Subcutaneous adipose tissue (tissue), 4 donors: ENCODE measurements around the gene GOLT1B. TPM values are rescaled to one million over a fixed set of nuclear protein-coding genes. Genes with fewer than 3 reads are reported as not detected.

ENCODE experiments used
- CTCF ChIP-seq: fragments of 450-650 bp; IDR thresholded peaks from one replicate; pipeline ENCODE4 v1.5.1; 2016; ENCODE audit warnings: low read depth, mild to moderate bottlenecking, control low read depth, antibody characterized with exemption, moderate library complexity
- total RNA-seq, 4 donors: library from RNA; depleted of rRNA; stranded (reverse); fragments of >200 nt; gene quantifications; one replicate each; pipeline ENCODE4 v1.1.0, GENCODE V29; 2016

GOLT1B gene
- total RNA-seq, 4 donors from 2014 or later = 25.5 to 69.3 (median 35.0) TPM

- no peak for TF ChIP-seq CTCF
Measured at GRCh38 chr12:21566223-21566906, 64.8 kb downstream of the GOLT1B start.

DNA sequence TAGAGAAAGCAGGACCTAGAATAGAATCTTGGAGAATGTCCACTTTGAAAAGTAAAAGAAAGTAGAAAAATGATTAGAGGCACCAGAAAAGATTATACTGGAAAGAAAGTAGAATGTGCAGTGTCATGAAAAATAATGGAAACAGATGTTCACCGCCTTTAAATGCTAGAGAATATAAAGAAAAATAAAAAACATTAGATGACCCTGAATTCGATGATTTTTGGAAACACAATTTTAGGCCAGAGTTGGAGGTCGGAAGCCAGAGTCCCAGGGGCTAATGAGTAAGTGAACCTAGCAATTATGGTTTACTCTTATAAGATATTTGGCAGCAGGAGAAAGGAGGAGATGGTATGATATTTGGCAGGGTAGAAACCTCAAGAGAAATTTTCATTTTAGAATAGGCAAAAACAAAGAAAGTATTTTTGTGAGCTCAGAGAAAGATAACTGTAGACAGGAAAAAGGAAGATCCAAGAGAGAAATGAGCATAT is 65.4 kb downstream of the GOLT1B start:
- TF ChIP-seq CTCF = no peak

Other genes starting within 250 kb of the GOLT1B start
- not detected for gene SLCO1A2, start 166.9 kb upstream of the GOLT1B start, total RNA-seq
- gene IAPP, start 128.9 kb upstream of the GOLT1B start, total RNA-seq = not detected
- 10 to 100 TPM; 20.6 to 36.4 (median 26.5) TPM for gene PYROXD1, start 64.1 kb upstream of the GOLT1B start, total RNA-seq
- gene RECQL, start 154 bp upstream of the GOLT1B start, total RNA-seq = 10 to 100 TPM; 40.1 to 59.5 (median 54.9) TPM
- gene SPX, start 24.5 kb downstream of the GOLT1B start, total RNA-seq = 10 to 100 TPM in 2 of 4 donors, 1 to 10 TPM in 2; 3.6 to 51.7 (median 10.7) TPM
- gene GYS2, start 103.1 kb downstream of the GOLT1B start, total RNA-seq = 10 to 100 TPM in 1 of 4 donors, 1 to 10 TPM in 2, not detected in 1; 3.1 to 17.0 (median 7.3) TPM
- 100 to 1,000 TPM; 482 to 965 (median 598) TPM for gene LDHB, start 156.1 kb downstream of the GOLT1B start, total RNA-seq